IPS DF 6.9 (cell line): ENCODE results near the gene CDK3.

Experiments
- DNase-seq: peaks from one replicate; pipeline ENCODE4 v3.0.0-alpha.2; 2013; ENCODE audit warnings: low read depth, low spot score
- H3K27ac ChIP-seq: one replicate; pipeline ENCODE4 v1.5.1; 2013; ENCODE audit warnings: low read length, control low read depth
- H3K27me3 ChIP-seq: 2 replicates; pipeline ENCODE4 v1.6.1; 2013; ENCODE audit warnings: mild to moderate bottlenecking, low read length; ENCODE audit not compliant: control insufficient read depth, insufficient read depth
- H3K36me3 ChIP-seq: 2 replicates; pipeline ENCODE4 v1.6.1; 2013; ENCODE audit warnings: low read length; ENCODE audit not compliant: control insufficient read depth, insufficient read depth
- H3K4me1 ChIP-seq: 2 replicates; pipeline ENCODE4 v1.6.1; 2013; ENCODE audit warnings: low read length; ENCODE audit not compliant: control insufficient read depth, insufficient read depth
- H3K4me3 ChIP-seq: 2 replicates; pipeline ENCODE4 v1.5.1; 2013; ENCODE audit warnings: mild to moderate bottlenecking, low read length
- H3K9me3 ChIP-seq: 2 replicates; pipeline ENCODE4 v1.6.1; 2013; ENCODE audit warnings: low read length, inconsistent platforms; ENCODE audit not compliant: control insufficient read depth, insufficient read depth
- WGBS: extraction: QIAGEN DNeasy Blood & Tissue Kit; methylation state at CpG from one replicate; pipeline ENCODE4 v1.1.7; 2013; ENCODE audit warnings: mixed read lengths, missing lambda C conversion rate; ENCODE audit not compliant: insufficient read length, insufficient coverage; 5-methylcytosine and 5-hydroxymethylcytosine counted together

Gene CDK3

GRCh38 chr17:75994802-75995370 is 5.8 kb upstream of the CDK3 start:
- whole genome bisulfite sequencing: no CpG with 5 or more reads among the region's 5 CpGs
- Histone ChIP-seq H3K9me3 (no peaks in the 10 kb centered on the region), H3K27me3 (no peaks in the 10 kb centered on the region), H3K4me1 (0 out of 2 replicates have a peak, but pooled peaks cover 2% of the 10 kb centered on the region), H3K27ac (no peak overlapping the region), H3K36me3 (peaks cover 5% of the 10 kb centered on the region; the same call in 1 of the 2 replicates), H3K4me3 (no peak overlapping the region)
- DNase-seq: no peak

GRCh38 chr17:75995385-75995925 is 5.2 kb upstream of the CDK3 start:
- Histone ChIP-seq H3K9me3 (no peaks in the 10 kb centered on the region), H3K36me3 (peaks cover 5% of the 10 kb centered on the region; the same call in 1 of the 2 replicates), H3K27ac (no peak overlapping the region), H3K27me3 (no peaks in the 10 kb centered on the region), H3K4me1 (peaks cover 3% of the 10 kb centered on the region; the same call in 1 of the 2 replicates), H3K4me3 (no peak overlapping the region)
- WGBS: no CpG with 5 or more reads among the region's 7 CpGs
- DNase-seq: no peak

- Histone ChIP-seq H3K4me1 (peaks cover 3% of the 10 kb centered on the region; the same call in 1 of the 2 replicates), H3K9me3 (no peaks in the 10 kb centered on the region), H3K4me3 (no peak overlapping the region), H3K27ac (no peak overlapping the region), H3K36me3 (no peaks in the 10 kb centered on the region; the same call in 1 of the 2 replicates), H3K27me3 (no peaks in the 10 kb centered on the region)
- DNase-seq: no peak
- no CpG with 5 or more reads among the region's 18 CpGs for WGBS
Measured at GRCh38 chr17:75996665-75997590, 3.7 kb upstream of the CDK3 start.

GRCh38 chr17:75998327-75998795 is 2.3 kb upstream of the CDK3 start:
- Histone ChIP-seq H3K4me3 (no peak overlapping the region), H3K4me1 (peaks cover 3% of the 10 kb centered on the region; the same call in 1 of the 2 replicates), H3K27ac (no peak overlapping the region), H3K9me3 (no peaks in the 10 kb centered on the region), H3K27me3 (no peaks in the 10 kb centered on the region), H3K36me3 (no peaks in the 10 kb centered on the region; the same call in 1 of the 2 replicates)
- no CpG with 5 or more reads among the region's 9 CpGs for WGBS
- no peak for DNase-seq

GRCh38 chr17:76000016-76000754 is 470 bp upstream of the CDK3 start:
- Histone ChIP-seq H3K4me1 (peaks cover 3% of the 10 kb centered on the region; the same call in 1 of the 2 replicates), H3K4me3 (no peak overlapping the region), H3K27me3 (no peaks in the 10 kb centered on the region), H3K9me3 (no peaks in the 10 kb centered on the region), H3K36me3 (no peaks in the 10 kb centered on the region; the same call in 1 of the 2 replicates), H3K27ac (no peak overlapping the region)
- no CpG with 5 or more reads among the region's 31 CpGs for WGBS
- no peak for DNase-seq

GRCh38 chr17:76002100-76002499 is 1.4 kb downstream of the CDK3 start:
- Histone ChIP-seq H3K27ac (no peak overlapping the region), H3K4me3 (no peak overlapping the region), H3K27me3 (no peaks in the 10 kb centered on the region), H3K4me1 (peaks cover 2% of the 10 kb centered on the region; the same call in 1 of the 2 replicates), H3K36me3 (no peaks in the 10 kb centered on the region; the same call in 1 of the 2 replicates), H3K9me3 (no peaks in the 10 kb centered on the region)
- no peak for DNase-seq
- WGBS: no CpG with 5 or more reads among the region's 12 CpGs

GRCh38 chr17:76003915-76004314 is 3.3 kb downstream of the CDK3 start:
- peaks cover 2% of the 10 kb centered on the region; the same call in 1 of the 2 replicates for H3K4me1 ChIP-seq
- H3K4me3 ChIP-seq: no peak overlapping the region
- no peaks in the 10 kb centered on the region for H3K27me3 ChIP-seq
- no peak overlapping the region for H3K27ac ChIP-seq
- no CpG with 5 or more reads among the region's 6 CpGs for WGBS
- H3K9me3 ChIP-seq: no peaks in the 10 kb centered on the region
- DNase-seq: no peak
- no peaks in the 10 kb centered on the region; the same call in 1 of the 2 replicates for H3K36me3 ChIP-seq

GRCh38 chr17:76004750-76005262 is 4.2 kb downstream of the CDK3 start:
- no peaks in the 10 kb centered on the region for H3K27me3 ChIP-seq
- no peak for DNase-seq
- H3K4me3 ChIP-seq: no peak overlapping the region
- H3K27ac ChIP-seq: no peak overlapping the region
- peaks cover 1% of the 10 kb centered on the region; the same call in 1 of the 2 replicates for H3K4me1 ChIP-seq
- H3K36me3 ChIP-seq: no peaks in the 10 kb centered on the region; the same call in none of the 2 replicates
- H3K9me3 ChIP-seq: no peaks in the 10 kb centered on the region
- WGBS: no CpG with 5 or more reads among the region's 8 CpGs

- DNase-seq: no peak
- no peak overlapping the region for H3K4me3 ChIP-seq
- no CpG with 5 or more reads among the region's 16 CpGs for WGBS
- H3K27me3 ChIP-seq: no peaks in the 10 kb centered on the region
- no peaks in the 10 kb centered on the region for H3K9me3 ChIP-seq
- H3K36me3 ChIP-seq: no peaks in the 10 kb centered on the region; the same call in 1 of the 2 replicates
- no peaks in the 10 kb centered on the region for H3K4me1 ChIP-seq
- H3K27ac ChIP-seq: no peak overlapping the region
Measured at GRCh38 chr17:76005263-76006149, 4.9 kb downstream of the CDK3 start.
